SW480 (cell line): Measurements from ENCODE around the gene ANO6.

Experiments
- DNase-seq: peaks from one replicate; pipeline ENCODE4 v3.0.0-alpha.2; 2016; ENCODE audit warnings: low spot score

Gene ANO6

GRCh38 chr12:45458238-45458637 is 242.3 kb downstream of the ANO6 start:
- DNase-seq: no peak

- DNase-seq: no peak
Measured at GRCh38 chr12:45458854-45459807, 243.2 kb downstream of the ANO6 start.

GRCh38 chr12:45462506-45462905 is 246.6 kb downstream of the ANO6 start:
- no peak for DNase-seq

GRCh38 chr12:45464699-45465098 is 248.8 kb downstream of the ANO6 start:
- DNase-seq: no peak

GRCh38 chr12:45468751-45469615 is 253.1 kb downstream of the ANO6 start:
- no peak for DNase-seq

- no peak for DNase-seq
Measured at GRCh38 chr12:45469902-45470301, 254.0 kb downstream of the ANO6 start.

- no peak for DNase-seq
Measured at GRCh38 chr12:45473636-45474035, 257.7 kb downstream of the ANO6 start.

- no peak for DNase-seq
Measured at GRCh38 chr12:45475594-45475993, 259.7 kb downstream of the ANO6 start.

GRCh38 chr12:45477526-45477925 is 261.6 kb downstream of the ANO6 start:
- DNase-seq: no peak

- no peak for DNase-seq
Measured at GRCh38 chr12:45478931-45479330, 263.0 kb downstream of the ANO6 start.

GRCh38 chr12:45481746-45482145 is 265.9 kb downstream of the ANO6 start:
- no peak for DNase-seq

GRCh38 chr12:45483571-45483970 is 267.7 kb downstream of the ANO6 start:
- DNase-seq: no peak
